ENCODE results near the gene KIAA0513. TPM values are rescaled to one million over a fixed set of nuclear protein-coding genes. Genes with fewer than 3 reads are reported as not detected.
"Not testable (repeated sequence)": the region's sequence is repeated elsewhere in the genome, so short reads cannot be mapped to it uniquely, and the experiment has no call there.

The KIAA0513 gene
- total RNA-seq, 1 donor from 2014 or later: 10.6 TPM

DNA sequence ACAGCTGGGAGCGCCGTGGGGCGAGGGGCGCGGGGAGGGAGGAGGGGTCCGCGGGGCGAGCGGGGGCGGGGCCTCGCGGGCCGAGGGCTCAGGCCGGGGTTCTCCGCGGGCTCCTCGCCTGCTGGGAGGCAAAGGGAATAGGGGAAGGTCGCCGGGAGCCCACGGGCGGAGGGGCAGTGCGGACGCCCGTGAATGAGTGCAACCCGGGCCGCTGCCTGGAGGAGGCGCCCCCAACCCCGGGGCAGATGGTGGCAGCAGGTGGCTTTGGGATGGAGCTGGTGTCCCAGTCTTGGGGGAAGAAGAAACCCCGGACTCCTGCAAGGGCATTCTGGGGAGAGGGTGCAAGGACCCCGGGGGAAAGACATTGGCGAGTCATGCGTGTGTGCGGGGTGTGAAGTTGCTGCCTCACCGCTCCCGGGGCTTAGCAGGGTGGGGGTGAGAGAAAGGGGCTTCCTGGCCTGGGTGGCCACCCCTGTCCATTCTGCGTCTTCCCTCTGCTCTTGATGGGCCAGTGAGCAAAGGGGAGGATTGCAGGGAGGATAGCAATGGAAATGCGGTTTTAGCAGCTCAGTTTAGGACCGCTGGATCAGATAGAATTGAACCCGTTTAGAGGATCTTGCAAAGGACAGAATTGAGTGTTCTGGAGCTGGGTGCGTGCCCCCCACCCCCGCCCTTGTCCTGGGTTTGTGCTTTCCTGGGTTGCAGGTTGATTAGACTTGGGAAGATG, 526 bp downstream of the KIAA0513 start:
- no peak for DNase-seq (ENCODE audit: extremely low spot score, unreplicated experiment)
- TF ChIP-seq, protein P1, sequence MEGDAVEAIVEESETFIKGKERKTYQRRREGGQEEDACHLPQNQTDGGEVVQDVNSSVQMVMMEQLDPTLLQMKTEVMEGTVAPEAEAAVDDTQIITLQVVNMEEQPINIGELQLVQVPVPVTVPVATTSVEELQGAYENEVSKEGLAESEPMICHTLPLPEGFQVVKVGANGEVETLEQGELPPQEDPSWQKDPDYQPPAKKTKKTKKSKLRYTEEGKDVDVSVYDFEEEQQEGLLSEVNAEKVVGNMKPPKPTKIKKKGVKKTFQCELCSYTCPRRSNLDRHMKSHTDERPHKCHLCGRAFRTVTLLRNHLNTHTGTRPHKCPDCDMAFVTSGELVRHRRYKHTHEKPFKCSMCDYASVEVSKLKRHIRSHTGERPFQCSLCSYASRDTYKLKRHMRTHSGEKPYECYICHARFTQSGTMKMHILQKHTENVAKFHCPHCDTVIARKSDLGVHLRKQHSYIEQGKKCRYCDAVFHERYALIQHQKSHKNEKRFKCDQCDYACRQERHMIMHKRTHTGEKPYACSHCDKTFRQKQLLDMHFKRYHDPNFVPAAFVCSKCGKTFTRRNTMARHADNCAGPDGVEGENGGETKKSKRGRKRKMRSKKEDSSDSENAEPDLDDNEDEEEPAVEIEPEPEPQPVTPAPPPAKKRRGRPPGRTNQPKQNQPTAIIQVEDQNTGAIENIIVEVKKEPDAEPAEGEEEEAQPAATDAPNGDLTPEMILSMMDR (IDR thresholded peaks at IDR 0.05): peak; percentile 47
- peak overlapping the region; percentile 40 for H3K27ac Mint-ChIP-seq (ENCODE audit: unreplicated experiment)
- H3K4me1 Mint-ChIP-seq (ENCODE audit: unreplicated experiment): peaks cover 33% of the 10 kb centered on the region
- no peaks in the 10 kb centered on the region for H3K27me3 Mint-ChIP-seq (ENCODE audit: unreplicated experiment)
- H3K36me3 Mint-ChIP-seq (ENCODE audit: unreplicated experiment): no peaks in the 10 kb centered on the region
- H3K9me3 Mint-ChIP-seq (ENCODE audit: unreplicated experiment): no peaks in the 10 kb centered on the region
- peak overlapping the region; percentile 81 for H3K4me3 Mint-ChIP-seq (ENCODE audit: unreplicated experiment)

GRCh38 chr16:85028685-85029407, 1.3 kb downstream of the KIAA0513 start:
- DNase-seq (ENCODE audit: extremely low spot score, unreplicated experiment): no peak
- no peaks in the 10 kb centered on the region for H3K27me3 Mint-ChIP-seq (ENCODE audit: unreplicated experiment)
- peak overlapping the region; percentile 40 for H3K27ac Mint-ChIP-seq (ENCODE audit: unreplicated experiment)
- H3K9me3 Mint-ChIP-seq (ENCODE audit: unreplicated experiment): no peaks in the 10 kb centered on the region
- TF ChIP-seq, protein P1 (IDR thresholded peaks at IDR 0.05): no peak
- H3K4me1 Mint-ChIP-seq (ENCODE audit: unreplicated experiment): peaks cover 33% of the 10 kb centered on the region
- H3K4me3 Mint-ChIP-seq (ENCODE audit: unreplicated experiment): peak overlapping the region; percentile 81
- no peaks in the 10 kb centered on the region for H3K36me3 Mint-ChIP-seq (ENCODE audit: unreplicated experiment)

DNA sequence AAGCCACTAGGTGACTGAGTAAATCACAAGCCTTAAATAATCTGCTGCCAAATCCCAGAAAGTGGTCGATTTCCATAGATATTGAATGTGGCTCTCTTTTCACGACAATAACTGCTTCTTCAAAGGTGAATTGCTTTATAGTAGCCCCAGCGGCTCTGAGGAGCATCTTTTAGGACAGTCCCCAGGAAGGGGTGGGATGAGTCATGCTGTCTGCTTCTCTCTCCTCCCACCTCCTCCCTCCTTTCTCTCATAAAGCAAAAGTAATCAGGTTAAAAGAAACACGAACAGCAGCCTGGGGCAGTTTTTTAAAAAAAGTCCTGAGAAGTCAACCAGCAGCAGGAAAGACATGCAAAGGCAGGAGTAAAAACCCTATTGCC, 1.8 kb downstream of the KIAA0513 start:
- Mint-ChIP-seq H3K4me1 (ENCODE audit: unreplicated experiment) (peaks cover 33% of the 10 kb centered on the region), H3K9me3 (ENCODE audit: unreplicated experiment) (no peaks in the 10 kb centered on the region), H3K4me3 (ENCODE audit: unreplicated experiment) (peak overlapping the region; percentile 81), H3K36me3 (ENCODE audit: unreplicated experiment) (no peaks in the 10 kb centered on the region), H3K27ac (ENCODE audit: unreplicated experiment) (peak overlapping the region; percentile 40), H3K27me3 (ENCODE audit: unreplicated experiment) (no peaks in the 10 kb centered on the region)
- TF ChIP-seq, protein P1 (IDR thresholded peaks at IDR 0.05): no peak
- DNase-seq (ENCODE audit: extremely low spot score, unreplicated experiment): no peak

DNA sequence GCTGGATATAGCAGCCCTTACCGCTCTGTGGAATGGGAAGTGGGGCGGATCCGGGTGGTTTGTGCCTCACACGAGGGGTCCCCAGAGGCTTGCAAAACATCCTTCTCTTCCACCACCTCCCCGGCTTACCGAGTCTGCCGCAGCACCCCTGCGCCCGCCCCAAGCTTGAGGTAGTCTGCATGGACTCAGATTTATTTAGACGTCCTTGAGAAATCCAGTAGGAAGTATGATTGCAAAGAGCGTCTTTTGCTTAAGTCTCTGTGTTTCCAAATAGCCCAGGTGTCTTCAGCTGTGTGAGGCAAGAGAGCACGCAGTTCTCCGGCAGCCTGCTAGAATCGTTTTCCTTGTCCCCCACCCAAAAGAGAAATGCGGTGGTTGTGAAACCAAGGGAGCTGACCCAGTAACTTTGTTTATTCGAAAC, 2.4 kb downstream of the KIAA0513 start:
- no peak overlapping the region for H3K27ac Mint-ChIP-seq (ENCODE audit: unreplicated experiment)
- DNase-seq (ENCODE audit: extremely low spot score, unreplicated experiment): no peak
- TF ChIP-seq, protein P1 (IDR thresholded peaks at IDR 0.05): no peak

DNA sequence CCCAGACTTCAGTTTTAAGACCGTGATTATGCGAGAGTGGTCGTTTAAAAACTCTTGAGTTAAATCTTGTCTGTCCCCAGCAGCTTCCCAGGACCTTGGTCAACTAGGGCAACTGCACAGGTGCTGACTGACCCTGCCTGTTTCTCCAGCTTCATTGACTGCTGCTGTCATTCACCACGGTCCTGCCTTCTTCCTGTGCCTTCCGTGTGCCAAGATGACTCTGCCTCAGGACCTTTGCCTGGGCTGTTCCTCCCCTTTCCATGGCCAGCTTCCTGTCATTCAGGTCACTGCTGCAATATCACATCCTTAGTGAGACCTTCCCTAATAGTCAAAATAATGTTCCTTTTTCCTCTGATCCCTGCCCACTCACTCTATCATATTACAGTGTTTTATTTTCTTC, 3.9 kb downstream of the KIAA0513 start:
- Mint-ChIP-seq H3K9me3 (ENCODE audit: unreplicated experiment) (no peaks in the 10 kb centered on the region), H3K36me3 (ENCODE audit: unreplicated experiment) (no peaks in the 10 kb centered on the region), H3K27me3 (ENCODE audit: unreplicated experiment) (no peaks in the 10 kb centered on the region), H3K4me3 (ENCODE audit: unreplicated experiment) (no peak overlapping the region), H3K4me1 (ENCODE audit: unreplicated experiment) (peaks cover 31% of the 10 kb centered on the region), H3K27ac (ENCODE audit: unreplicated experiment) (no peak overlapping the region)
- TF ChIP-seq, protein P1 (IDR thresholded peaks at IDR 0.05): no peak
- DNase-seq (ENCODE audit: extremely low spot score, unreplicated experiment): no peak

More for the DNA sequence above, 2.4 kb downstream of the KIAA0513 start:
- Mint-ChIP-seq H3K27me3 (ENCODE audit: unreplicated experiment) (no peaks in the 10 kb centered on the region), H3K36me3 (ENCODE audit: unreplicated experiment) (no peaks in the 10 kb centered on the region), H3K4me3 (ENCODE audit: unreplicated experiment) (no peak overlapping the region), H3K9me3 (ENCODE audit: unreplicated experiment) (no peaks in the 10 kb centered on the region), H3K4me1 (ENCODE audit: unreplicated experiment) (peaks cover 33% of the 10 kb centered on the region)

GRCh38 chr16:85032187-85032586, 4.6 kb downstream of the KIAA0513 start:
- not testable (repeated sequence) for H3K36me3 Mint-ChIP-seq (ENCODE audit: unreplicated experiment); H3K27me3 Mint-ChIP-seq (ENCODE audit: unreplicated experiment); H3K4me3 Mint-ChIP-seq (ENCODE audit: unreplicated experiment); H3K9me3 Mint-ChIP-seq (ENCODE audit: unreplicated experiment); H3K27ac Mint-ChIP-seq (ENCODE audit: unreplicated experiment); DNase-seq (ENCODE audit: extremely low spot score, unreplicated experiment)
- H3K4me1 Mint-ChIP-seq (ENCODE audit: unreplicated experiment): peaks cover 25% of the 10 kb centered on the region
